B cell (primary cell): ENCODE results near the gene MTUS2. TPM values are rescaled to one million over a fixed set of nuclear protein-coding genes. Genes with fewer than 3 reads are reported as not detected.

ENCODE experiments used
- ATAC-seq: fragments of 200-7000 bp; cut with Tn5 transposase; one replicate; pipeline ENCODE4 v1.10.0; 2021; ENCODE audit warnings: low read depth, mild to moderate bottlenecking, moderate number of reproducible peaks, moderate library complexity
- CTCF ChIA-PET: fragments of 350-600 bp; sonication (Branson Sonifier 250); formaldehyde crosslinking; loops from one replicate; lab custom pipeline; 2021; ENCODE audit warnings: antibody characterized with exemption, inconsistent platforms; lab: Charles Lee
- POLR2A ChIA-PET: fragments of 350-600 bp; sonication (Branson Sonifier 250); formaldehyde crosslinking; loops from one replicate; lab custom pipeline; 2021; ENCODE audit warnings: antibody characterized with exemption; lab: Charles Lee
- DNase-seq: peaks from one replicate; pipeline ENCODE4 v3.0.0; 2013
- H2AFZ ChIP-seq: 2 replicates; pipeline ENCODE4 v1.6.1; 2012; ENCODE audit warnings: mild to moderate bottlenecking, low read depth, low read length; ENCODE audit not compliant: insufficient read depth, poor library complexity, severe bottlenecking
- H3K27ac ChIP-seq, 2 donors: 1 replicate in 1 of 2; 2 replicates in 1 of 2; pipeline ENCODE4 v1.5.1; 2012 to 2013; ENCODE audit warnings: low read length in 2 of 2, mild to moderate bottlenecking in 2 of 2, moderate library complexity in 1 of 2
- H3K27me3 ChIP-seq, 4 experiments: fragments of 200-600 bp in 1 of 4; sonication (generic) in 1 of 4; replicated peaks in 1 of 4; 1 replicate in 2 of 4; 2 replicates in 2 of 4; pipeline versions ENCODE4 v1.6.1 to v1.7.0; 2013 to 2016; ENCODE audit warnings: low read length in 3 of 4, mild to moderate bottlenecking in 2 of 4, mixed read lengths in 1 of 4, moderate library complexity in 1 of 4; ENCODE audit not compliant: insufficient read depth in 4 of 4, control insufficient read depth in 3 of 4; ENCODE audit errors: control extremely low read depth in 1 of 4
- H3K36me3 ChIP-seq, 2 experiments: replicated peaks in 1 of 2; 1 replicate in 1 of 2; 2 replicates in 1 of 2; pipeline versions ENCODE4 v1.6.1 to v1.7.1; 2013; ENCODE audit warnings: low read length in 1 of 2; ENCODE audit not compliant: insufficient read depth in 2 of 2, control insufficient read depth in 1 of 2; ENCODE audit errors: control extremely low read depth in 1 of 2, extremely low read depth in 1 of 2
- H3K4me1 ChIP-seq, 2 donors: fragments of 200-600 bp in 1 of 2; sonication (generic) in 1 of 2; 1 replicate in 1 of 2; 2 replicates in 1 of 2; pipeline versions ENCODE4 v1.5.1 to v1.6.1; 2013 to 2017; ENCODE audit warnings: low read length in 2 of 2; ENCODE audit not compliant: control insufficient read depth in 2 of 2, insufficient read depth in 2 of 2
- H3K4me2 ChIP-seq: replicated peaks from 2 replicates; pipeline ENCODE3; 2012; ENCODE audit warnings: mild to moderate bottlenecking, low read depth, low read length; ENCODE audit not compliant: poor library complexity, severe bottlenecking
- H3K4me3 ChIP-seq, 5 experiments: fragments of 200-600 bp in 1 of 5; sonication (generic) in 1 of 5; 1 replicate in 3 of 5; 2 replicates in 2 of 5; pipeline versions ENCODE4 v1.5.1 to v1.7.0; 2011 to 2016; ENCODE audit warnings: low read length in 4 of 5, mild to moderate bottlenecking in 4 of 5, low read depth in 2 of 5, control low read depth in 1 of 5, moderate library complexity in 1 of 5; ENCODE audit not compliant: insufficient read depth in 1 of 5; ENCODE audit errors: control extremely low read depth in 1 of 5, extremely low read depth in 1 of 5
- H3K79me2 ChIP-seq: fragments of 200-600 bp; sonication (generic); one replicate; pipeline ENCODE4 v1.6.0; 2016; ENCODE audit warnings: low read length; ENCODE audit not compliant: control insufficient read depth, insufficient read depth
- H3K9ac ChIP-seq: fragments of 200-600 bp; sonication (generic); 2 replicates; pipeline ENCODE4 v1.6.1; 2017; ENCODE audit warnings: mild to moderate bottlenecking, low read length, moderate library complexity
- H3K9me3 ChIP-seq, 3 donors: one replicate each; pipeline versions ENCODE4 v1.6.1 to v1.7.1; 2013; ENCODE audit warnings: low read length in 2 of 3; ENCODE audit not compliant: control insufficient read depth in 2 of 3, insufficient read depth in 1 of 3; ENCODE audit errors: control extremely low read depth in 1 of 3
- H4K20me1 ChIP-seq: 2 replicates; pipeline ENCODE4 v1.6.0; 2012; ENCODE audit warnings: mild to moderate bottlenecking, low read length; ENCODE audit not compliant: insufficient read depth, control insufficient read depth, poor library complexity, severe bottlenecking
- H3K27ac Mint-ChIP-seq: one replicate; pipeline ENCODE4 v1.8.0; 2021; ENCODE audit warnings: mixed read lengths
- H3K27me3 Mint-ChIP-seq: one replicate; pipeline ENCODE4 v1.8.0; 2021; ENCODE audit warnings: mixed read lengths
- H3K4me1 Mint-ChIP-seq: one replicate; pipeline ENCODE4 v1.8.0; 2021; ENCODE audit warnings: mixed read lengths
- H3K4me3 Mint-ChIP-seq: one replicate; pipeline ENCODE4 v1.8.0; 2021; ENCODE audit warnings: mixed read lengths
- H3K9me3 Mint-ChIP-seq: one replicate; pipeline ENCODE4 v1.8.0; 2022; ENCODE audit warnings: mixed read lengths; ENCODE audit not compliant: insufficient read depth
- EZH2 ChIP-seq: IDR thresholded peaks from 2 replicates; pipeline ENCODE4 v1.6.1; 2012; ENCODE audit warnings: borderline replicate concordance, low read depth, mild to moderate bottlenecking, moderate library complexity, low read length; ENCODE audit not compliant: insufficient read depth, poor library complexity, severe bottlenecking
- WGBS: methylation state at CpG from one replicate; pipeline ENCODE4 v1.1.5; 2013; ENCODE audit warnings: missing lambda C conversion rate; ENCODE audit not compliant: insufficient coverage; 5-methylcytosine and 5-hydroxymethylcytosine counted together
- intact Hi-C: fragments of 100-400 bp; cut with micrococcal nuclease; formaldehyde crosslinking; loops from one replicate; pipeline ENCODE4 v1.10.0; 2022
- polyA plus RNA-seq: library from polyadenylated mRNA; depleted of rRNA; stranded (reverse); fragments of >200 nt; gene quantifications from 2 replicates; pipeline ENCODE4 v1.2.3, GENCODE V29; 2012
- total RNA-seq, 2 donors: library from RNA; stranded (reverse); fragments of 120-200 nt in 1 of 2; gene quantifications; 1 replicate in 1 of 2; 2 replicates in 1 of 2; pipeline versions ENCODE4 v1.2.3 to v1.2.4, GENCODE V29; 2013 to 2022
- TF ChIP-seq, protein P1 (sequence below): fragments of 200-600 bp; IDR thresholded peaks from one replicate; pipeline ENCODE4 v1.8.0; 2022; ENCODE audit warnings: antibody characterized with exemption, mild to moderate bottlenecking

Gene MTUS2
- total and polyA plus RNA-seq, 2 donors (not counting 1 experiment from before 2014, with no cell fraction given), result 0.12 TPM; not detected in 1

DNA sequence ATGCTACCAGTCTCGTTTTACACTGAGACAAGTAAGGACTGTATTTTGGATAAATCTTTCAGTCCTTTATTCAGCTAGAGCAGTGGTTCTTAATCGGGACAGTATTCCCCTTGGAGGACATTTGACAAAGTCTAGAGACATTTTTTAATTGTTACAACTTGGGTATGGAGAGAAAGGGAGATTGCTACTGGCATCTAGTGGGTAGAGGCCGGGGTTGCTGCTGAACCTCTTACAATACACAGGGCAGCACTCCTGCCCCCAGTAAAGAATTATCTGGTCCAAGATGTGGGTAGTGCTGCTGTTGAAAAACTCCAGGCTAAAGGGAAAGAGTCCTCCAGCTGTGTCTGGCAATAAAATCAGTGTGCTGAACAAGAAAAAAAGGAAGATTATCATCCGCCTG, 440.5 kb downstream of the MTUS2 start:
- Mint-ChIP-seq H3K4me3 (no peak overlapping the region), H3K4me1 (no peaks in the 10 kb centered on the region), H3K27ac (no peak overlapping the region), H3K27me3 (peaks cover 19% of the 10 kb centered on the region), H3K9me3 (peaks cover 6% of the 10 kb centered on the region)
- ATAC-seq (no peak), DNase-seq (no peak)
- no peaks in the 10 kb centered on the region for H3K4me1 ChIP-seq
- H3K27ac ChIP-seq, result no peak overlapping the region
- no peak for TF ChIP-seq EZH2
- TF ChIP-seq, protein P1, sequence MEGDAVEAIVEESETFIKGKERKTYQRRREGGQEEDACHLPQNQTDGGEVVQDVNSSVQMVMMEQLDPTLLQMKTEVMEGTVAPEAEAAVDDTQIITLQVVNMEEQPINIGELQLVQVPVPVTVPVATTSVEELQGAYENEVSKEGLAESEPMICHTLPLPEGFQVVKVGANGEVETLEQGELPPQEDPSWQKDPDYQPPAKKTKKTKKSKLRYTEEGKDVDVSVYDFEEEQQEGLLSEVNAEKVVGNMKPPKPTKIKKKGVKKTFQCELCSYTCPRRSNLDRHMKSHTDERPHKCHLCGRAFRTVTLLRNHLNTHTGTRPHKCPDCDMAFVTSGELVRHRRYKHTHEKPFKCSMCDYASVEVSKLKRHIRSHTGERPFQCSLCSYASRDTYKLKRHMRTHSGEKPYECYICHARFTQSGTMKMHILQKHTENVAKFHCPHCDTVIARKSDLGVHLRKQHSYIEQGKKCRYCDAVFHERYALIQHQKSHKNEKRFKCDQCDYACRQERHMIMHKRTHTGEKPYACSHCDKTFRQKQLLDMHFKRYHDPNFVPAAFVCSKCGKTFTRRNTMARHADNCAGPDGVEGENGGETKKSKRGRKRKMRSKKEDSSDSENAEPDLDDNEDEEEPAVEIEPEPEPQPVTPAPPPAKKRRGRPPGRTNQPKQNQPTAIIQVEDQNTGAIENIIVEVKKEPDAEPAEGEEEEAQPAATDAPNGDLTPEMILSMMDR, result no peak
- peaks cover 0 to 3% (median 0%) of the 10 kb centered on the region in 4 experiments for H3K27me3 ChIP-seq
- no peak overlapping the region for H3K9ac ChIP-seq
- no peaks in the 10 kb centered on the region for H3K79me2 ChIP-seq
- WGBS, result 50% methylated on average over 1 of the region's 4 CpGs
- no peak overlapping the region for H3K4me2 ChIP-seq
- H3K4me3 ChIP-seq, result no peak overlapping the region
- CTCF ChIA-PET, result no interaction called here
- H3K9me3 ChIP-seq, result peaks cover 0 to 10% (median 0%) of the 10 kb centered on the region in 3 donors
- no peaks in the 10 kb centered on the region for H4K20me1 ChIP-seq
- POLR2A ChIA-PET, result no interaction called here
- no peaks in the 10 kb centered on the region for H3K36me3 ChIP-seq
- no peak overlapping the region for H2AFZ ChIP-seq
- intact Hi-C loops, result no loop called here

DNA sequence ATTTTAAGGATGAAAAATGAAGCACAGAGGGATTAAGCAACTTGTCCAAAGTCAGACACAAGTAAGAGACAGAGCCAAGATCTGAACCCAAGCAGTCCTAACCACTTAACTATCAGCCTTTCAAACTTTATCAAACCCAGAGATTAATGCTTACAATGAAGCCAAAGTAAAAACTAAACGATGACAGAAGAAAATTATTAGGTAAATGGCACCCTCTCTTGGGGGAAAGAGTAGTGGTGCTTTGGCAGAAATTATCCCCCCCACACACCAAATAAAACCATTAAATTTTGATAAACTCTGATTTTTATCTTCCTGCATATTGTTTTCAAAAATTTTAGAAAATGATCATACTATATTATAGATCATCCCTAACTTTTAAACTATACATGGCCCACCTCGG, 446.1 kb downstream of the MTUS2 start:
- H4K20me1 ChIP-seq, result no peaks in the 10 kb centered on the region
- intact Hi-C loops, result no loop called here
- no peak overlapping the region for H3K9ac ChIP-seq
- no peak overlapping the region for H2AFZ ChIP-seq
- DNase-seq (no peak), ATAC-seq (no peak)
- H3K36me3 ChIP-seq, result no peaks in the 10 kb centered on the region
- ChIA-PET CTCF (no interaction called here), POLR2A (no interaction called here)
- no peaks in the 10 kb centered on the region for H3K4me1 Mint-ChIP-seq
- H3K4me3 Mint-ChIP-seq, result no peak overlapping the region
- no peak overlapping the region for H3K27ac Mint-ChIP-seq
- H3K27me3 Mint-ChIP-seq, result peaks cover 20% of the 10 kb centered on the region
- H3K4me2 ChIP-seq, result no peak overlapping the region
- no peak overlapping the region for H3K27ac ChIP-seq
- no peak overlapping the region for H3K4me3 ChIP-seq
- no CpG with 5 or more reads among the region's 2 CpGs for WGBS
- H3K4me1 ChIP-seq, result no peaks in the 10 kb centered on the region
- H3K9me3 Mint-ChIP-seq, result peaks cover 8% of the 10 kb centered on the region
- TF ChIP-seq, protein P1, result no peak
- TF ChIP-seq EZH2, result no peak
- peaks cover 0 to 3% (median 1%) of the 10 kb centered on the region in 4 experiments for H3K27me3 ChIP-seq
- H3K9me3 ChIP-seq, result peaks cover 0 to 7% (median 0%) of the 10 kb centered on the region in 3 donors
- H3K79me2 ChIP-seq, result no peaks in the 10 kb centered on the region
